ENCODE results near the gene THRB.

Gene THRB

GRCh38 chr3:24373198-24373959 is 121.3 kb downstream of the THRB start:
- DNase-seq = no peak

DNA sequence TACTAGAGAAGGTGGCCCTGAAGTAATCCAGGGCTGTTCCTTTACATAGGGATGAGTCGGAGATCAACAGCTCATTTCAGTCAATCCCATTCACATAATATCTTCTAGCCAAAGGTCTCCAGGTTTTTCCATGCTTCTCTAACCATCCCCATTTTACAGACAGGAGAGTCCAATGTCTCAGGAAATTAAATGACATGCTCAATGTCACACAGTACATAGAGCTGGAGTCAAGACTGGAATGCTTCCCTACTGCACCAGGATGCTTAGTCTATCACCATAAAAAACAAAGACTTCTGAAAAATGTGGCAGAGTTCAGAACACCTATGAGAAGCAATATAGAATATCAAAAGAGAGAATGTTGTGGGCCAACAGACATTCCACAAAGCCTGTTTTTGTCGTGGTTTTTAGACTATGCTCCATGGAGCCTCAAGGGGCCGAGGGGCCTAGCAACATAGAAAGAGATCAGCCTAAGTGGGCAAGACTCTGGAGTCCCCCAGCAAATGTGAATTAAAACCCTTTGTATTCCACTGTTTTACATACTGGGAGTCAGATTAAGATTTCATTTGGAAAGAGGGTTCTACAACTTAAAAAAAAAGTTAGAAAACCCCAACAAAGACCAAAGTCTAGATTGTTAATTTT is 122.0 kb downstream of the THRB start:
- DNase-seq = no peak

GRCh38 chr3:24370352-24371090 is 124.1 kb downstream of the THRB start:
- no peak for DNase-seq

DNA sequence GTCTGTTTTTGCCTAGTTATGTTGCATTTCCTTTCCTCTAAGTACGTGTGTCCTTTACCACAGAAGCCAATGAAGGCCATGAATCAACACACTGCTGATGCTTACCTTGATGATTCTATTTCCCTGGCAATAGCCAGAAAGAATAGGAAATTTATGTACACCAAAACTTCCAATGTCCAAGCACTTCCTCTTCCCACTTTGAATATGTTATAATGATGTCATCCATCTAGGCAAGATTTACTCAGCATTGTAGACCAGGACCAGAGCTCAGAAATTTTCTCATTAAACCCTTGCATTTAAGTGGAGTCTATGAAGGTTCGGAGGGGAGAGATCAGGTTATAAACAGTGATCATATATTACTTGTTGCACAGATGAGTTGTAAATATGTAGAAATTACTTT is 126.0 kb downstream of the THRB start:
- no peak for DNase-seq

DNA sequence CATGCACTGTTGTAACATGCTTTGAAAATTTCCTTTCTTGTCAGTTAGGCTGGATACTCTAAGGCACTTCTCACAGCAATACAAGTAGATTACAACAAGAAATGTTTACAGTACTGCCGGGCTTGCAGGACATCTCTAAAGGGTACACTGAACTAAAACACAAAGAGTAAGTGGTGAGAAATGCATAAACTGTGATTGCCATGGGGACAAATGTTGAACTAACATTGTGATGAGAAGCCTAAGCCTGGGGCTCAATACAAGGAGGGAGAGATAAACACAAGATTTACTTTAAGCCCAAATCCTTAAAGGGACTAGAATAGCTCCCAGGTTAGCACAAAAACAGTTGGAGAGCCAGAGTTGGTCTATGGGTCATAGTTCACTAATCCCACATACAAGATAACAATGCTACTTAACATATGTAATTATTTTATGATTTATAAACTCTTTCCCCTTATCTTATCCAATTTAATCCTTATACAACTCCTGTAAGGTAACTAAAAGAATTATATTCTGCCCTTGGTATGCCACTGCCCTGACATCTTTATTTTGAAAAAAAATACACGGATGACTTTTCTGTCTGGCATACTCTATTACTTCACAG is 126.9 kb downstream of the THRB start:
- no peak for DNase-seq

GRCh38 chr3:24367216-24367615 is 127.4 kb downstream of the THRB start:
- no peak for DNase-seq

DNA sequence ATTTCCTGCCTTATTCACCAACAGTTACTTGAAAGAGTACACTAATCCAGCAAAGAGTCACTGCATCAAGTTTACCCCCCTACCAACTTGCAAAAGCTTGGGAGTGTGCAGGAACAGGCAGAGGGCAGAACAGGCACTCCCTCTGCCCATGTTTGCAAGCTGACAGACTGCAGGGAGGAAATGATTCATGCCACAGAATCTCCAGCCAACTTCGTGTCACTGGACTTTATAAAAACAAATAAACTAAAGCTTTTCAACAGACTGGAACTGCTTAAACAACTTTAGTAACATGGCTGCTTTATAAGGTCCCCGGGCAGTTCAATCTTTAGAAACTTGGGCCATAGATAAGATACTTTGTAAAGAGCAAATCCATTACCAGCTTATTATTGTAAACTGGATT is 129.5 kb downstream of the THRB start:
- DNase-seq = peak; percentile 92

- DNase-seq = no peak
These were observed 130.3 kb downstream of the THRB start for GRCh38 chr3:24364359-24364758.

DNA sequence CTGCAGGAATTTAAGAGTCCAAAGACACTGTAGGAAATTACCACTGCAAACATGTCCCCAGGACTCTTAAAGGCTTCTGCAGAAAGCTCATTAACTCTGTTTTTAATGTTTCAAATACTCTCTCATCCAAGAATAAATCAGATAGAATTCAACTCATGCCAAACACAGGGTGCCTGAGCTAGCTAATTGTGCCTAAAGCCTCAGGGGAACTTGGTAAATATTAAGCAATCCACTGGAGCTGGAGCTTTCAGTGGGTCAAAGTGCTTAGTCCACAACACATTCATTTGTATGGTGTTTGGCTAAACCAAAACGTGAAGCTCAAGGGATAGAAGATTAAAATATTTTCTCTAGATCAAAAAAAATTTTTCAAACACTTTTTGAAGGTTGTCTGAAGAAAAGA is 131.4 kb downstream of the THRB start:
- no peak for DNase-seq

GRCh38 chr3:24361623-24362022 is 133.0 kb downstream of the THRB start:
- DNase-seq = no peak

DNA sequence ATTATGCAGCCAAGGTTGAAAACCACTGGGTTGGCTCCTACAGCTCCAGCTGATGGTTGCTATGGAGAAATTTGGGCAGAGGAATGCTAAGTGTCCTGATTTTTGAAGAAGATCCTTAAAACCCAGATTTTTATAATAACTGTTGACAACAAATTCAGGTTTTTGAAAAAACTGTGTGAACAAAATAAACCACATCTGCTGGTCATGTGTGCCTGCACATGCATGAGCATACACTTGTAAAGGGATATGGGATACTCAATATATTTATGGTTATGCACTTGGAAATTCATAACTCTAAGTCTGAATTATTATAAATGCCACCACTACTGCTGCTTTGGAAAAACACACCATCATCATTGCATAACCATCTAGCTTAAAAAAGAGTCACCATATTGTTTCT is 133.7 kb downstream of the THRB start:
- no peak for DNase-seq

- DNase-seq = no peak
These were observed 134.8 kb downstream of the THRB start for GRCh38 chr3:24359645-24360462.

DNA sequence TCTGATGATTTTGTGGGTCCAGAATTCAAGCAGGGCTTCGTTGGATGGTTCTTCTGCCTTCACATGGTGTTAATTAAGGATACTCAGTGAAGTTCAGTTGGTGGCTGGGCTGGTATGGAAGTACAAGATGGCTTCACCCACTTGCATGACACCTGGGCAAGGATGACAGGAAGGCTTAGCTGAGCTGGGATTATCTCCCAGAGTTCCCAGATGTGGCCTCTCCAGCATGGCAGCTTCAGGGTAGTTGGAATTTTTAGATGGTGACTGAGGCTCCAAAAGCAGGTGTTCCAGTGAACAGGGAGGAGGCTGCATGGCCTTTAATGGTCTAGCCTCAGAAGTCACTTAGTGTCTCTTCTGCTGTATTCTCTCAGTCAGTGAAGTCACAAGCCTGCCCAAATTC is 135.5 kb downstream of the THRB start:
- no peak for DNase-seq

GRCh38 chr3:24357635-24358034 is 137.0 kb downstream of the THRB start:
- no peak for DNase-seq

- peak; percentile 18 for DNase-seq
These were observed 138.8 kb downstream of the THRB start for GRCh38 chr3:24355806-24356205.

DNA sequence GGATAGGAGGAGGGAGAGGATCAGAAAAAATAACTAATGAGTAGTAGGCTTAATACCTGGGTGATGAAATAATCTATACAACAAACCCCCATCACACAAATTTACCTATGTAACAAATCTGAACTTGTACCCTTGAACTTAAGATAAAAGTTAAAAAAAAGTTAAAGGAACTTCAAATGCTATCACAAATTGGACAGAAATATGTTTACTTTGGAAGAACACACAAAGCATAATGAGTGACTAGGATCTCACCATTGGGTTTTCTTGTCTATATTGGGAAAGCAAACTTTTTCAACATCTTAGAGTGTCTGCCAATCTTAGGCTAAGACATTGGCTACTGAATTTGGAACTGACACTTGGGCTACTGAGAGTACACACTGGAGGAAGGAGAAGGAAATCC is 140.4 kb downstream of the THRB start:
- DNase-seq = no peak

GRCh38 chr3:24352893-24353553 is 141.6 kb downstream of the THRB start:
- DNase-seq = no peak

- no peak for DNase-seq
These were observed 142.7 kb downstream of the THRB start for GRCh38 chr3:24351779-24352469.

GRCh38 chr3:24349367-24350019 is 145.2 kb downstream of the THRB start:
- DNase-seq = no peak

DNA sequence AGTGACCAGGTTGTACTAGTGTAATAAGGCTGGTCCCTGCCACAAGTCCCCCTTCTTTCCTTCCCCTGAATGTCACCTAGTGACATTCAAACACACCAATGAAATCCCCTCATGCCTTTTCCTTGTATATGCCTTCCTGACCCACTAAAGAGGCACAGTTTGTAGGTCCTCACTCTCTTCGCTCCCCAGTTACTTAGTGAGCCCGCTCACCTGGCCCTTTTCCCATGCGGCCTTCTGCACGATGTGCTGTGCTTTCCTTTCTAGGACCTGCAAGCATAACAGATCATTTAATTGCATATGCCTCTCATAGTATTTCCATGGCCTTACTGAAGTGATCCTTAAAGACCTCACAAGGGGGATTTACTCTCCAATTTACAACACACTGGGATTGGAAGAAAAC is 146.3 kb downstream of the THRB start:
- DNase-seq = no peak
